Measurements from ENCODE around the gene MGAT4B.
"Not testable (repeated sequence)": the region's sequence is repeated elsewhere in the genome, so short reads cannot be mapped to it uniquely, and the experiment has no call there.

Gene MGAT4B

DNA sequence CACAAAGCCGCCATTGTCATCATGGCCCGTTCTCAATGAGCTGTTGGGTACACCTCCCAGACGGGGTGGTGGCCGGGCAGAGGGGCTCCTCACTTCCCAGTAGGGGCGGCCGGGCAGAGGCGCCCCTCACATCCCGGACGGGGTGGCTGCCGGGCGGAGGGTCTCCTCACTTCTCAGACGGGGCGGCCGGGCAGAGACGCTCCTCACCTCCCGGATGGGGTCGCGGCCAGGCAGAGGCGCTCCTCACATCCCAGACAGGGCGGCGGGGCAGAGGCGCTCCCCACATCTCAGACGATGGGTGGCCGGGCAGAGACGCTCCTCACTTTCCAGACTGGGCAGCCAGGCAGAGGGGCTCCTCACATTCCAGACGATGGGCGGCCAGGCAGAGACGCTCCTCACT lies 28.2 kb upstream of the MGAT4B start:
- H2AFZ ChIP-seq (ENCODE audit: low read length, unreplicated experiment); H3K79me2 ChIP-seq (ENCODE audit: control insufficient read depth, insufficient read depth, low read length, unreplicated experiment); H3K27me3 ChIP-seq (ENCODE audit: insufficient read depth, low read length); H3K27ac ChIP-seq (ENCODE audit: low read depth, low read length); H3K4me1 ChIP-seq (ENCODE audit: control insufficient read depth, insufficient read depth, low read length, unreplicated experiment); H3K4me3 ChIP-seq (ENCODE audit: low read depth, low read length): not testable (repeated sequence)
- H3K36me3 ChIP-seq (ENCODE audit: insufficient read depth, low read length): peaks cover 52% of the 10 kb centered on the region

DNA sequence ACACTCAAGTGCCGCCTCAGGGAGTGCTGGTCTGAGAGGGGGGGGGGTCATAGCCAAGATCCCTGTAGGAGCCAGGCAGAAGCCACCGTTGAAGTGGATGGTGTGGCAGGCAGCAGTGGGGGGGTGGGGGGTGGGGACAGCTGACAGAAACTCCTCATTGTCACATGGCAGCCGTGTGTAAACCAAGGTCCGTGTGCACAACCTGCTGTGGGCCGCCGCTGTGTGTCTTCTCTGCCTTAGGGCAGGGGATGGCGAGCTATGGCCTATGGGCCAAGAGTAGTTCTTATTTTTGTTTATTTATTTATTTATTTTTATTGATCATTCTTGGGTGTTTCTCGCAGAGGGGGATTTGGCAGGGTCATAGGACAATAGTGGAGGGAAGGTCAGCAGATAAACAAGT lies 27.5 kb upstream of the MGAT4B start:
- Histone ChIP-seq H2AFZ (ENCODE audit: low read length, unreplicated experiment) (no peak overlapping the region), H3K36me3 (ENCODE audit: insufficient read depth, low read length) (peaks cover 60% of the 10 kb centered on the region), H3K79me2 (ENCODE audit: control insufficient read depth, insufficient read depth, low read length, unreplicated experiment) (peaks cover 7% of the 10 kb centered on the region), H3K27me3 (ENCODE audit: insufficient read depth, low read length) (no peaks in the 10 kb centered on the region), H3K27ac (ENCODE audit: low read depth, low read length) (no peak overlapping the region), H3K4me1 (ENCODE audit: control insufficient read depth, insufficient read depth, low read length, unreplicated experiment) (peaks cover 3% of the 10 kb centered on the region), H3K4me3 (ENCODE audit: low read depth, low read length) (no peak overlapping the region)

DNA sequence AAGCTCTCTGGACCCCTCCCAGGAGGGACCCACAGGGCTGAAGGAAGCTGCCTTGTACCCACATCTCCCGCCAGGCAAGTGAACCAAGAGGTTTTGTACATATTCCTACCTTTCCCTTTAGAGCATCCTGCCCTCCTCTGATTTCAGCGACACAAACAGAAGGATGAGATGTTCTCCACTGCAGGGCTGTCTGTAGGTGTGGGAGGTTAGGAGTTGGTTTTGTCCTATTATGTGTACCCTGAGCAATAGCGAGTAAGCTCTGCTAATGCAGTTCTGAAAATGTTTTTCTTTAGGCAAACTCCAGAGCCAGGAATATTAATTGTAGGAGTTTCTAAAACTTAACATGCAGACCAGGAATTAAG lies 27.0 kb upstream of the MGAT4B start:
- Histone ChIP-seq H3K27me3 (ENCODE audit: insufficient read depth, low read length) (no peaks in the 10 kb centered on the region), H3K79me2 (ENCODE audit: control insufficient read depth, insufficient read depth, low read length, unreplicated experiment) (peaks cover 9% of the 10 kb centered on the region), H2AFZ (ENCODE audit: low read length, unreplicated experiment) (no peak overlapping the region), H3K27ac (ENCODE audit: low read depth, low read length) (no peak overlapping the region), H3K4me3 (ENCODE audit: low read depth, low read length) (no peak overlapping the region), H3K36me3 (ENCODE audit: insufficient read depth, low read length) (peaks cover 64% of the 10 kb centered on the region), H3K4me1 (ENCODE audit: control insufficient read depth, insufficient read depth, low read length, unreplicated experiment) (peaks cover 5% of the 10 kb centered on the region)

DNA sequence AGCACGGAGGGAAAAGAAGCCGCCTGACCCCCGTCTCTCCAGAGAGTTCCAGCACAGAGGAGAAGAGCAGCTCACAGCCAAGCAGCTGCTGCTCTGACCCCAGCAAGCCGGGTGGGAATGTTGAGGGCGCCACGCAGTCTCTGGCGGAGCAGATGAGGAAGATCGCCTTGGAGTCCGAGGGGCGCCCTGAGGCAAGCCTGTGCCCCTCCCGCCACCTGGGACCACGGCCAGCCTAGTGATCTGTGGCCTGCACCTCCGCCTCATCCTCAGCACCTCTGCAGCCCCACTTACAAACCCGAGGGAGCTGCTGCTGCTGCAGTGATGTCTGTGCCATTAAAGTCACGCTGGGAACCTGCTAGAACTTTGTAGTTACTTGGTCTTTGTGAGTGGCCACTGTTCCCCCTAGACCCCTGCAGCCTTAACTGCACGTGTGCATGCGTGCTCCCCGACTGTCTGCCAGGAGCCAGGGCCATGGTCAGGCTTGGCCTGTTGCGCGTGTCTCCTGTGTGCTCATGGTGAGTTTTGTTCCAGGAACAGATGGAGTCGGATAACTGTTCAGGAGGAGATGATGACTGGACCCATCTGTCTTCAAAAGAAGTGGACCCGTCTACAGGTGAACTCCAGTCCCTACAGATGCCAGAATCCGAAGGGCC lies 26.5 kb upstream of the MGAT4B start:
- peaks cover 6% of the 10 kb centered on the region for H3K4me1 ChIP-seq (ENCODE audit: control insufficient read depth, insufficient read depth, low read length, unreplicated experiment)
- H2AFZ ChIP-seq (ENCODE audit: low read length, unreplicated experiment): no peak overlapping the region
- peaks cover 68% of the 10 kb centered on the region for H3K36me3 ChIP-seq (ENCODE audit: insufficient read depth, low read length)
- peaks cover 10% of the 10 kb centered on the region for H3K79me2 ChIP-seq (ENCODE audit: control insufficient read depth, insufficient read depth, low read length, unreplicated experiment)
- H3K4me3 ChIP-seq (ENCODE audit: low read depth, low read length): no peak overlapping the region
- no peak overlapping the region for H3K27ac ChIP-seq (ENCODE audit: low read depth, low read length)
- H3K27me3 ChIP-seq (ENCODE audit: insufficient read depth, low read length): no peaks in the 10 kb centered on the region

DNA sequence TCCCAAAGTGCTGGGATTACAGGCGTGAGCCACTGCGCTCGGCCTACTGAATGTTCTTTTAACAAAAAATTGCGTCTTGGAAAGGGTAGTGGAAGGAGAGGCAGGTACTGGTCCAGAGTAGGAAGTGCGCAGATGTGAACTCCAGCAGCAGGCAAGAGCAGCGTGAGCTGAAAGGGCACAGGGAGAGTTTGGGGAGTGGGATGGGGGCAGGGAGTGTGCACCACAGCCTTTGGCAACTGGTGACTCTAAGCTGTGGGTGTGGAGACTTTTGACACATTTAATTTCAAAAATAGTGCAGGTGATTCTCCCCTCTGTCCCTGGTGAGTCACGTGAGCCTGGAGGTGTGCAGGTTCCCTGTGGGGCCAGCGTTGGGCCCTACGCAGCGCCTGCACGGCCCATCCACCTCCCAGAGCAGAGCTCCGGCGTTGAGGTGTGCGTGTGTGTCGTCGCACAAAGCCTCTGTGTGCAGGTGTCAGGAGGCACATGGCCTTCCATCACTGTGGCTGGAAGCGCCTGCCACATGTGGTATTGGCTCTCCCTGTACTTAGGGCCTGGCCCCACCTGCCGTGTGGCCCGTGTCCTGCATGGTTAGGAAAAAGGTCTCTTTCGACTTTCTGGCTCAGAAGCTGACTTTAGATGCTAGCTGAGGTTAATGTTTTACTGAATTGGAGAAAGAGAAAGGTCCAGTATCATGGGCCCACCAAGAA lies 25.5 kb upstream of the MGAT4B start:
- Histone ChIP-seq H3K36me3 (ENCODE audit: insufficient read depth, low read length) (peaks cover 68% of the 10 kb centered on the region), H2AFZ (ENCODE audit: low read length, unreplicated experiment) (no peak overlapping the region), H3K79me2 (ENCODE audit: control insufficient read depth, insufficient read depth, low read length, unreplicated experiment) (peaks cover 14% of the 10 kb centered on the region), H3K4me1 (ENCODE audit: control insufficient read depth, insufficient read depth, low read length, unreplicated experiment) (peaks cover 9% of the 10 kb centered on the region), H3K27ac (ENCODE audit: low read depth, low read length) (no peak overlapping the region), H3K27me3 (ENCODE audit: insufficient read depth, low read length) (no peaks in the 10 kb centered on the region), H3K4me3 (ENCODE audit: low read depth, low read length) (no peak overlapping the region)

DNA sequence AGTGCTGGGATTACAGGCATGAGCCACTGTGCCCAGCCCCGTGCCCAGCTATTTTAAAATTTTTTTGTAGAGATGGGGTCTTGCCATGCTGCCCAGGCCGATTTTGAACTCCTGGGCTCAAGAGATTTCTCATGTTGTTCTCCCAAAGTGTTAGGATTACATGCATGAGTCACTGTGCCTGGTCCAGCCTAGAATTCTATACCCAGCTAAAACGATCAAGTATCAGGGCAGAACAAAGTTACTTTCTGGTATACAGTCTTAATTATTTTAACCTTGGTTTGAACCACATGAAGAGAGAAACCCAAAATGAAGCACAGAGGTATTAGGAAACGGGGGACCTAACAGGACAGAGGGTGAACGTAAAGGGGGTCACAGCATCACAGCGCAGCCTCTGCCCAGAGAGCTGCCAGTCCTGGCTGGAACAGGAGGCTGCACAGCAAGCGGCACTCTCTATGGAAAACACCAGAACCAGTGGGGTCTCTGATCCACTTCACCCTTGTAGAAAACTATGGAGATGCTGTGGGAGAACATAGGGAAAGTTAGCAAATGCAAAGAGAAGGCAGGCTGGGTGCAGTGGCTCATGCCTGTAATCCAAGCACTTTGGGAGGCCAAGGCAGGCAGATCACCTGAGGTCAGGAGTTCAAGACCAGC lies 24.3 kb upstream of the MGAT4B start:
- H3K36me3 ChIP-seq (ENCODE audit: insufficient read depth, low read length): peaks cover 61% of the 10 kb centered on the region
- H3K79me2 ChIP-seq (ENCODE audit: control insufficient read depth, insufficient read depth, low read length, unreplicated experiment): peaks cover 14% of the 10 kb centered on the region
- H3K4me1 ChIP-seq (ENCODE audit: control insufficient read depth, insufficient read depth, low read length, unreplicated experiment): peaks cover 12% of the 10 kb centered on the region
- H3K27me3 ChIP-seq (ENCODE audit: insufficient read depth, low read length): no peaks in the 10 kb centered on the region
- H2AFZ ChIP-seq (ENCODE audit: low read length, unreplicated experiment): no peak overlapping the region
- no peak overlapping the region for H3K4me3 ChIP-seq (ENCODE audit: low read depth, low read length)
- peak overlapping the region; percentile 10; the same call in 1 of the 2 replicates for H3K27ac ChIP-seq (ENCODE audit: low read depth, low read length)

DNA sequence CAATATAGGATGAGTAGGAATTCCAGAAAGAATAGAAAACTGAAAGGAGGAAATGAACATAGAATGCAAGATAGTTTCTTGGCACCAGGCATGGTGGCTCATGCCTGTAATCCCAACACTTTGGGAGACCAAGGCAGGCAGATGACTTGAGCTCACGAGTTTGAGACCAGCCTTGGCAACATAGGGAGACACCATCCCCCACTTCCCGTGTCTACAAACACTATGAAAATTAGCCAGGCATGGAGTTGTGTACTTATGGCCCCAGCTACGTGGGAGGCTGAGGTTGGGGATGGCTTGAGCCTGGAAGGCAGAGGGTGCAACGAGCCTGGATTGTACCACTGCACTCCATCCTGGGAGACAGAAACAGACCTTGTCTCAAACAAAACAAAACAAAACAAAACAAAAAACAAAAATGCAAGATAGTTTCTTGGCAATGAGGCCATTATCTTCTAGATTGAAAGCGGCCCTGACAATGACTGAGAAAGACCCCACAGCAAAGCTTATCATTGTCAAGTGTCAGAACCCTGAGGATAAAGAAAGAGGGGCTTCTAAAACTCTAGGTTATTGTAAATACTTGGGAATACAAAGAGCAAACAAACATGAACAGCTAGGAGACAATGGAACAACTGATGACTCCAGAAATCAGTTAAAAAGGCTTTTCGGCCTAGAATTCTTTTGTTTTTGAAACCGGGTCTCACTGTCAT lies 23.2 kb upstream of the MGAT4B start:
- H3K36me3 ChIP-seq (ENCODE audit: insufficient read depth, low read length): peaks cover 68% of the 10 kb centered on the region
- H3K4me1 ChIP-seq (ENCODE audit: control insufficient read depth, insufficient read depth, low read length, unreplicated experiment): peaks cover 21% of the 10 kb centered on the region
- H2AFZ ChIP-seq (ENCODE audit: low read length, unreplicated experiment): no peak overlapping the region
- H3K27me3 ChIP-seq (ENCODE audit: insufficient read depth, low read length): no peaks in the 10 kb centered on the region
- H3K79me2 ChIP-seq (ENCODE audit: control insufficient read depth, insufficient read depth, low read length, unreplicated experiment): peaks cover 24% of the 10 kb centered on the region
- no peak overlapping the region for H3K4me3 ChIP-seq (ENCODE audit: low read depth, low read length)
- peak overlapping the region; percentile 43; the same call in 1 of the 2 replicates for H3K27ac ChIP-seq (ENCODE audit: low read depth, low read length)

DNA sequence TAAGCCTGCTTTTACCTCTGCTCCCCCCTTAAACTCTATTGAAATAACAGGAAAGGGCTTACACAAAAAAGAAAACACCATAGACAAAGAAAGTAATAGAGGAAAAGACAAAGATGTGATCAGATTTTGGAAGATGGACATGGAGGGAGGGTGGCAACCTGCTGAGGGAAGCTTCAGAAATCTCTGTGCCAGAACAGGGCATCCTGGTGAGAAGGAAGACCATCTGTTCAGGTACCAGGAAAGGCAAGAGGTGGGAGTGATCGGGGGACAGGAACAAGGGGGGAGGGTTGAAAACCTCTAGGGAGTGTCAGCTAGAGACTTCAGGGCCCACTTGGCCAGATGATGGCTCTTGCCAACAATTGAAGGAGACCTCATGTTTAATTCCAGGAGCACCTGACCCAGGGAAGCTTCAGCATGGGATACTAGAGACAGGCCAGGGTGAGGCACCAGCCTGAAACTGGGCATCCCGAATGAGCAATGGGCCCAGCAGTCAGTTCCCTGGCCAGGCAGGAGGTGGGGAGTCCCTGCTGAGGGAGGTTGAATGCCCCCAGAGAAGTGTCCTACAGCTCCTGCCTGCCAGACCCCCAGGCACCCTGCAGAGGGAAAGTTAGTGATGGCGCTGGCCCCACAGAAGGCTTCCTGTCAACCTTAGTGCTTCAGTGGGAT lies 22.2 kb upstream of the MGAT4B start:
- Histone ChIP-seq H3K4me3 (ENCODE audit: low read depth, low read length) (no peak overlapping the region), H3K4me1 (ENCODE audit: control insufficient read depth, insufficient read depth, low read length, unreplicated experiment) (peaks cover 31% of the 10 kb centered on the region), H3K36me3 (ENCODE audit: insufficient read depth, low read length) (peaks cover 77% of the 10 kb centered on the region), H3K79me2 (ENCODE audit: control insufficient read depth, insufficient read depth, low read length, unreplicated experiment) (peaks cover 34% of the 10 kb centered on the region), H2AFZ (ENCODE audit: low read length, unreplicated experiment) (no peak overlapping the region), H3K27me3 (ENCODE audit: insufficient read depth, low read length) (no peaks in the 10 kb centered on the region), H3K27ac (ENCODE audit: low read depth, low read length) (peak overlapping the region; percentile 43)

DNA sequence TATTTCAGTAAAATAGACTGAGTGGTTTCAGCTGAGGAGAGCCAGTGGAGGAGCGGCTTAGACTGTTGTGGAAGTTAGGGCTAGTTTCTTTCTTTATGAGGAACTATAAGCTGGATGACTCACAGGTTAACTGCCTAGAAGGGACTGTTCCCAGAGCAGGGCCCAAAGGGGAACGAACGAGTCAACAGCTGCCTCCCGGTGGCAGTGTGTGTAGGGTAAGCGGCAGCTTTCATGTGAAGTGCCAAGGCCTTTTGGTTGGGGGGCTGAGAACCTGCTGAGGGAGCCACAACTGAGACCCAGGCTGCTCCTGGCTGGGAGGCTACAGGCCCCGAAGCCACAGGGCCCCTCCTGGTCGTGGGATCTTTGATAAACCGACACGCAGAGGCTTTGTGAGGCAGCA lies 21.0 kb upstream of the MGAT4B start:
- H3K79me2 ChIP-seq (ENCODE audit: control insufficient read depth, insufficient read depth, low read length, unreplicated experiment): peaks cover 44% of the 10 kb centered on the region
- no peak overlapping the region for H2AFZ ChIP-seq (ENCODE audit: low read length, unreplicated experiment)
- peak overlapping the region; percentile 60; the same call in 1 of the 2 replicates for H3K27ac ChIP-seq (ENCODE audit: low read depth, low read length)
- H3K4me3 ChIP-seq (ENCODE audit: low read depth, low read length): no peak overlapping the region
- H3K36me3 ChIP-seq (ENCODE audit: insufficient read depth, low read length): peaks cover 75% of the 10 kb centered on the region
- peaks cover 40% of the 10 kb centered on the region for H3K4me1 ChIP-seq (ENCODE audit: control insufficient read depth, insufficient read depth, low read length, unreplicated experiment)
- H3K27me3 ChIP-seq (ENCODE audit: insufficient read depth, low read length): no peaks in the 10 kb centered on the region

DNA sequence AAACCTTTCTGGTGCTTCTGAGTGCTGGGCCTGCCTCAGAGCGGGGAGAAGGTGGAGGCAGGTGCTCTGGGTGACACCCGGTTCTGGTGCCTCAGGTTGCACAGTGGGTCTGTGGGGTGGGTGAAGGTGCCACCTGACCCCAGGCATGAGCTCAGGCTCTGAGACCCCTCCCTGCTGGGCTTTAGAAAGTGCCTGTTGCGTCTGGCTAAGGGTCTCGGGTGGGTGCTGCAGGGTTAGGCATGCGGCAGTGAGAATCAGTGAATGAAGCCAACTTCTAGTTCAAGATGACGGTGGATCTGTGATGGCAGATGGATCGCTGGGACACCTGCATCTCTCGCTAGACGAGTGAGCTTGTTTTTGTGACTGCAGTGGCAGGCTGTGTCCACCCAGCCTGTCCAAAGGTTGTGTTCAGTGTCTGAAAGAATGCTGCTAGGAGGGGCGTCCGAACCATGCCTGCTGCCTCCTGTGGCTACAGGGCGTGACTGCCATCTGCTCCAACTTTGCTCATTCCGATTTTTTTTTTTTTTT lies 19.1 kb upstream of the MGAT4B start:
- Histone ChIP-seq H3K36me3 (ENCODE audit: insufficient read depth, low read length) (peaks cover 79% of the 10 kb centered on the region), H2AFZ (ENCODE audit: low read length, unreplicated experiment) (no peak overlapping the region), H3K4me3 (ENCODE audit: low read depth, low read length) (no peak overlapping the region; the same call in 1 of the 2 replicates), H3K4me1 (ENCODE audit: control insufficient read depth, insufficient read depth, low read length, unreplicated experiment) (peaks cover 41% of the 10 kb centered on the region), H3K27me3 (ENCODE audit: insufficient read depth, low read length) (no peaks in the 10 kb centered on the region), H3K79me2 (ENCODE audit: control insufficient read depth, insufficient read depth, low read length, unreplicated experiment) (peaks cover 59% of the 10 kb centered on the region), H3K27ac (ENCODE audit: low read depth, low read length) (no peak overlapping the region)
